Measurements from ENCODE around the gene TMEM132D. TPM values are rescaled to one million over a fixed set of nuclear protein-coding genes. Genes with fewer than 3 reads are reported as not detected.

Gene TMEM132D
- total and polyA plus RNA-seq, 2 of the 4 experiments (the other 2 are of a cell fraction): not detected

- no peak overlapping the region for H3K9ac ChIP-seq (ENCODE audit: low read depth, low read length)
- H3K56ac ChIP-seq (ENCODE audit: extremely low read depth, insufficient read depth, low read length): no peak overlapping the region
- no peaks in the 10 kb centered on the region for H3K9me1 ChIP-seq (ENCODE audit: insufficient read depth, low read length)
- ChIA-PET POLR2A (ENCODE audit: unreplicated experiment) (no interaction called here), CTCF (no interaction called here)
- H3K18ac ChIP-seq (ENCODE audit: low read depth, low read length): no peak overlapping the region
- H4K8ac ChIP-seq (ENCODE audit: low read depth in 2 of 2, low read length in 2 of 2): no peak overlapping the region
- WGBS, 2 experiments (ENCODE audit: extremely low coverage in 2 of 2, insufficient read length in 1 of 2): 65% methylated on average over 7 of the region's 10 CpGs; no CpG with 5 or more reads in 1 of the 2 experiments
- no peak overlapping the region for H2BK5ac ChIP-seq (ENCODE audit: low read depth, low read length, poor library complexity, severe bottlenecking)
- H3K4ac ChIP-seq (ENCODE audit: low read depth, low read length): no peak overlapping the region
- no peak overlapping the region for H2BK20ac ChIP-seq (ENCODE audit: low read depth, low read length)
- H3K4me3 ChIP-seq (ENCODE audit: insufficient read depth, low read depth, low read length): no peak overlapping the region
- DNase-seq (no peak), ATAC-seq (ENCODE audit: low read depth) (no peak)
- no peaks in the 10 kb centered on the region for H3K27me3 ChIP-seq (ENCODE audit: control insufficient read depth, insufficient read depth, low read length)
- H2AK9ac ChIP-seq (replicated peaks; ENCODE audit: low read depth, low read length, poor library complexity): no peak overlapping the region
- H3K79me1 ChIP-seq (ENCODE audit: low read depth in 1 of 2, low read length in 2 of 2): no peaks in the 10 kb centered on the region
- no peak overlapping the region for H2AK5ac ChIP-seq (ENCODE audit: low read depth, low read length)
- H2BK120ac ChIP-seq (ENCODE audit: low read depth, low read length): no peak overlapping the region
- H4K5ac ChIP-seq (ENCODE audit: low read depth, low read length): no peak overlapping the region
- H3K4me2 ChIP-seq (ENCODE audit: low read depth, low read length): no peak overlapping the region
- TF ChIP-seq RFX5 (IDR thresholded peaks at IDR 0.05; ENCODE audit: low read depth, low read length) (no peak), NFE2L2 (IDR thresholded peaks at IDR 0.05; ENCODE audit: low read depth, low read length) (no peak), CTCF (conservative IDR thresholded peaks at IDR 0.05; ENCODE audit: low read depth, low read length) (no peak), POLR2A (IDR thresholded peaks at IDR 0.05; ENCODE audit: low read depth, low read length) (no peak), MXI1 (IDR thresholded peaks at IDR 0.05; ENCODE audit: borderline replicate concordance, low read depth, low read length) (no peak), MAFK (IDR thresholded peaks at IDR 0.05; ENCODE audit: low read depth, low read length) (no peak), USF2 (IDR thresholded peaks at IDR 0.05; ENCODE audit: low read depth, low read length) (no peak), BHLHE40 (IDR thresholded peaks at IDR 0.05; ENCODE audit: low read depth, low read length) (no peak), RAD21 (IDR thresholded peaks at IDR 0.05; ENCODE audit: low read length) (no peak), FOS (IDR thresholded peaks at IDR 0.05; ENCODE audit: low read depth, low read length) (no peak), ELK1 (IDR thresholded peaks at IDR 0.05; ENCODE audit: borderline replicate concordance, low read depth, low read length) (no peak), RCOR1 (IDR thresholded peaks at IDR 0.05; ENCODE audit: insufficient replicate concordance, low read length) (no peak), SMC3 (IDR thresholded peaks at IDR 0.05; ENCODE audit: low read depth, low read length) (no peak), CHD1 (IDR thresholded peaks at IDR 0.05; ENCODE audit: low read depth, low read length) (no peak), CEBPB (IDR thresholded peaks at IDR 0.05; ENCODE audit: low read depth, low read length) (no peak), MAZ (IDR thresholded peaks at IDR 0.05; ENCODE audit: borderline replicate concordance, low read depth, low read length) (no peak)
- H4K91ac ChIP-seq (ENCODE audit: insufficient read depth, low read depth, low read length): no peak overlapping the region
- in situ Hi-C loops (cut with MboI; ENCODE audit: low sequenced_read_pairs): no loop called here
- H3K23ac ChIP-seq (ENCODE audit: low read depth, low read length): no peak overlapping the region
- peaks cover 20% of the 10 kb centered on the region for H3K9me3 ChIP-seq (ENCODE audit: control insufficient read depth, insufficient read depth, low read length)
- H3K36me3 ChIP-seq (ENCODE audit: control insufficient read depth, insufficient read depth, low read length): no peaks in the 10 kb centered on the region
- no peak overlapping the region for H2BK15ac ChIP-seq (ENCODE audit: low read depth, low read length)
- H3K4me1 ChIP-seq (ENCODE audit: control insufficient read depth, insufficient read depth, low read length): no peaks in the 10 kb centered on the region
- H3K27ac ChIP-seq (ENCODE audit: insufficient read depth, low read length): no peak overlapping the region
- dilution Hi-C loops (cut with HindIII; ENCODE audit: low sequenced_read_pairs, unreplicated experiment): no loop called here
- no TSS peak for BruUV-seq (replicated peaks)
- H3K14ac ChIP-seq (replicated peaks; ENCODE audit: low read depth, low read length): no peak overlapping the region
- H2AFZ ChIP-seq (replicated peaks; ENCODE audit: low read length, poor library complexity): no peak overlapping the region
- intact Hi-C loops (cut with micrococcal nuclease): no loop called here
- no peaks in the 10 kb centered on the region for H4K20me1 ChIP-seq (ENCODE audit: insufficient read depth, low read length)
Observed at GRCh38 chr12:129900306-129900705, 3.5 kb downstream of the TMEM132D start.
